OCI-LY1 (cell line): ENCODE results near the gene CD226.
"Not testable (repeated sequence)": the region's sequence is repeated elsewhere in the genome, so short reads cannot be mapped to it uniquely, and the experiment has no call there.

Experiments used
- EZH2 ChIP-seq: fragments of 200-600 bp; sonication (generic), shearing (Covaris generic); IDR thresholded peaks from 2 replicates; pipeline ENCODE4 v1.8.0; 2017; ENCODE audit warnings: borderline replicate concordance, mixed run types, mild to moderate bottlenecking, antibody characterized with exemption, low read length, moderate library complexity, mixed read lengths
- TF ChIP-seq, protein P1 (sequence below): fragments of 200-600 bp; sonication (generic), shearing (Covaris generic); IDR thresholded peaks from 2 replicates; pipeline ENCODE4 v1.5.1; 2017; ENCODE audit warnings: mild to moderate bottlenecking, antibody characterized with exemption, low read length, moderate library complexity, mixed read lengths

DNA sequence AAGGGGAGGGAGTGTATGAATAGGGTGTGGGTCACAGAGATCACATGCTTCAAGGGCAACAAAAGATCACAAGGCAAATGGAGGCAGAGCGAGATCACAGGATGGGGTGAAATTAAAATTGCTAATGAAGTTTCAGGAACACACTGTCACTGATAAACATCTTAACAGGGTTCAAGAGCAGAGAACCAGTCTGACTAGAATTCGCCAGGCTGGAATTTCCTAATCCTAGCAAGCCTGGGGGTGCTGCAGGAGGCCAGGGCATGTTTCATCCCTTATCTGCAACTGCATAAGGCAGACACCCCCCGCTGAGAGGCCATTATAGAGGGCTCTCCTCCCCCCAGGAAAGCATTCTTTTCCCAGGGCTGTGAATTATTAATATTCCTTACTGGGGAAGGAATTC lies 68.6 kb downstream of the CD226 start:
- TF ChIP-seq, protein P1, sequence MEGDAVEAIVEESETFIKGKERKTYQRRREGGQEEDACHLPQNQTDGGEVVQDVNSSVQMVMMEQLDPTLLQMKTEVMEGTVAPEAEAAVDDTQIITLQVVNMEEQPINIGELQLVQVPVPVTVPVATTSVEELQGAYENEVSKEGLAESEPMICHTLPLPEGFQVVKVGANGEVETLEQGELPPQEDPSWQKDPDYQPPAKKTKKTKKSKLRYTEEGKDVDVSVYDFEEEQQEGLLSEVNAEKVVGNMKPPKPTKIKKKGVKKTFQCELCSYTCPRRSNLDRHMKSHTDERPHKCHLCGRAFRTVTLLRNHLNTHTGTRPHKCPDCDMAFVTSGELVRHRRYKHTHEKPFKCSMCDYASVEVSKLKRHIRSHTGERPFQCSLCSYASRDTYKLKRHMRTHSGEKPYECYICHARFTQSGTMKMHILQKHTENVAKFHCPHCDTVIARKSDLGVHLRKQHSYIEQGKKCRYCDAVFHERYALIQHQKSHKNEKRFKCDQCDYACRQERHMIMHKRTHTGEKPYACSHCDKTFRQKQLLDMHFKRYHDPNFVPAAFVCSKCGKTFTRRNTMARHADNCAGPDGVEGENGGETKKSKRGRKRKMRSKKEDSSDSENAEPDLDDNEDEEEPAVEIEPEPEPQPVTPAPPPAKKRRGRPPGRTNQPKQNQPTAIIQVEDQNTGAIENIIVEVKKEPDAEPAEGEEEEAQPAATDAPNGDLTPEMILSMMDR: not testable (repeated sequence)
- TF ChIP-seq EZH2: not testable (repeated sequence)
